Measurements from ENCODE around the gene PIGO. TPM values are rescaled to one million over a fixed set of nuclear protein-coding genes. Genes with fewer than 3 reads are reported as not detected.

Gene PIGO
- total and polyA plus RNA-seq, 7 donors, result 6.2 to 11.6 (median 8.1) TPM

DNA sequence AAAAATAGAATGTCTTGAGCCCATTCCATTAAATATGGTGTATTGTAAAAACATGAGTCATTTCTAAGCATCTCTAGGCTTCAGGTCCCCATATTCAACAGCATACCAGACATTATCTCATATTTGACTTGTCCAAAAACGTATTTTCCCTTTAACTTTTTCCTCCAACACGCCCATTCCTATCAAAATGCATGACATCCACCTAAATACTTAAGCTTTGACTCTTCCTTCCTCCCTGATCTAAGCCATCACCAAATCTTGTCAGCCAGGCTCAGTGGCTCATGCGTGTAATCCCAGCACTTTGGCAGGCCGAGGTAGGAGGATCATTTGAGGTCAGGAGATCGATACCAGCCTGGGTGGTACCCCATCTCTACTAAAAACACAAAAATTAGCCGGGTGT is 47.9 kb downstream of the PIGO start:
- ATAC-seq, result no peak
- H3K27me3 ChIP-seq (ENCODE audit: insufficient read depth in 3 of 3, low read length in 2 of 3), result no peaks in the 10 kb centered on the region
- 88 to 95% (median 92%) methylated on average over 6 of the region's 6 CpGs for WGBS, 3 donors
- no peak overlapping the region for H3K4me3 ChIP-seq
- no peak for DNase-seq
- H3K36me3 ChIP-seq (ENCODE audit: insufficient read depth in 1 of 2, low read depth in 1 of 2), result peaks cover 16 to 94% of the 10 kb centered on the region in 2 donors
- no peak overlapping the region for H3K27ac ChIP-seq
- no peaks in the 10 kb centered on the region for H3K9me3 ChIP-seq
- H3K4me1 ChIP-seq, result peaks cover 5% of the 10 kb centered on the region
- TF ChIP-seq, protein P1, sequence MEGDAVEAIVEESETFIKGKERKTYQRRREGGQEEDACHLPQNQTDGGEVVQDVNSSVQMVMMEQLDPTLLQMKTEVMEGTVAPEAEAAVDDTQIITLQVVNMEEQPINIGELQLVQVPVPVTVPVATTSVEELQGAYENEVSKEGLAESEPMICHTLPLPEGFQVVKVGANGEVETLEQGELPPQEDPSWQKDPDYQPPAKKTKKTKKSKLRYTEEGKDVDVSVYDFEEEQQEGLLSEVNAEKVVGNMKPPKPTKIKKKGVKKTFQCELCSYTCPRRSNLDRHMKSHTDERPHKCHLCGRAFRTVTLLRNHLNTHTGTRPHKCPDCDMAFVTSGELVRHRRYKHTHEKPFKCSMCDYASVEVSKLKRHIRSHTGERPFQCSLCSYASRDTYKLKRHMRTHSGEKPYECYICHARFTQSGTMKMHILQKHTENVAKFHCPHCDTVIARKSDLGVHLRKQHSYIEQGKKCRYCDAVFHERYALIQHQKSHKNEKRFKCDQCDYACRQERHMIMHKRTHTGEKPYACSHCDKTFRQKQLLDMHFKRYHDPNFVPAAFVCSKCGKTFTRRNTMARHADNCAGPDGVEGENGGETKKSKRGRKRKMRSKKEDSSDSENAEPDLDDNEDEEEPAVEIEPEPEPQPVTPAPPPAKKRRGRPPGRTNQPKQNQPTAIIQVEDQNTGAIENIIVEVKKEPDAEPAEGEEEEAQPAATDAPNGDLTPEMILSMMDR (IDR thresholded peaks at IDR 0.05), result no peak
- intact Hi-C loops (cut with DNase I), result no loop called here

DNA sequence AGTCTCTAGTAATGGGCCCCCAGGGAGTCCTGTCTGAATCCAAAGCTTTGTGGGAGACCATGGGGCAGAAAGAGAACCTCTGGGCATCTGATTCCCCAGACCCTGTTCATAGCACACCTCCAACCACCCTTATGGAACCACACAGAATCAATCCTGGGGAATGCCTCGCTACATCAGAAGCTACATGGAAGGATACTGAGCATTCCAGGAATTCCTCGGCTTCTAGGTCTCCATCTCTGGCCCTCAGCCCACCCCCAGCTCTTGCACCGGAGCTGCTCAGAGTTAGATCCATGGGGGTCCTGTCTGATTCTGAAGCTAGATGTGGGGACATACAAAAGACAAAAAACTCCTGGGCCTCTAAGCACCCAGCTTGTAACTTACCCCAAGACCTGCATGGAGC is 52.3 kb downstream of the PIGO start:
- no peaks in the 10 kb centered on the region for H3K4me1 ChIP-seq
- H3K4me3 ChIP-seq, result no peak overlapping the region
- H3K27ac ChIP-seq, result no peak overlapping the region
- no peaks in the 10 kb centered on the region for H3K9me3 ChIP-seq
- DNase-seq (no peak), ATAC-seq (no peak)
- no peaks in the 10 kb centered on the region for H3K27me3 ChIP-seq (ENCODE audit: insufficient read depth in 3 of 3, low read length in 2 of 3)
- TF ChIP-seq, protein P1 (IDR thresholded peaks at IDR 0.05), result no peak
- H3K36me3 ChIP-seq (ENCODE audit: insufficient read depth in 1 of 2, low read depth in 1 of 2), result peaks cover 5 to 91% of the 10 kb centered on the region in 2 donors
- 88 to 90% (median 88%) methylated on average over 3 of the region's 3 CpGs for WGBS, 3 donors
- intact Hi-C loops (cut with DNase I), result no loop called here

DNA sequence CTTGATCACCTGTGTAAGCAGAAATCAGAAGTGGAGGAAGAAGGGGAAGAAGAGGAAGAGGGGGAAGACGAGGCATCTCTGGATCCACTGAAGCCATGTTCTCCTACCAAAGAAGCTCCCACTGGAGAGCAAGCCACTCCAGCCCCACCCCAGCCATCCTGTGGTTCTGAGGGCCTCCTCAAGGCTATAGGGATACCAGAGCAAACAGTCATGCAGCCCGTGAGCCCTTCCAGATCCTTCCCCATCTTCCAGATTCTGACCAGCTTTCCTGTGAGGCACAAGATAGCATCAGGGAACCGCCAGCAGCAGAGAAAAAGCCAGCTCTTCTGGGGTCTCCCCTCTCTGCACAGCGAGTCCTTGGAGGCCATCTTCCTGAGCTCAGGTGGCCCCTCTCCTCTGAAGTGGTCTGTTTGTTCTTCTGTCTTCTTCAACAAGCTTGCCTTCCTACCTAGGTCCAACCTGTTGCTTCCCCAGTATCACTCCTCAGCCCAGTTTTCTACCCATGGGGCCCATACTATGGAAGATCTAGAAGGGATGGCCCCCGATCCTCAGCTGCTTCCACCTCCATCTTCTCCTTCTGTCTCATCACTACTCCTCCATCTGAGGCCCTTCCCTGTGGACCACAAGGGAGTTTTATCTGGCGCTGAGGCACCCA is 53.4 kb downstream of the PIGO start:
- Histone ChIP-seq H3K27me3 (ENCODE audit: insufficient read depth in 3 of 3, low read length in 2 of 3) (no peaks in the 10 kb centered on the region), H3K9me3 (no peaks in the 10 kb centered on the region), H3K4me3 (no peak overlapping the region), H3K36me3 (ENCODE audit: insufficient read depth in 1 of 2, low read depth in 1 of 2) (peaks cover 7 to 91% of the 10 kb centered on the region in 2 donors), H3K4me1 (no peaks in the 10 kb centered on the region), H3K27ac (no peak overlapping the region)
- WGBS, 3 donors, result 91 to 92% (median 92%) methylated on average over 6 of the region's 6 CpGs
- DNase-seq (no peak), ATAC-seq (no peak)
- TF ChIP-seq, protein P1 (IDR thresholded peaks at IDR 0.05), result no peak
- intact Hi-C loops (cut with DNase I), result no loop called here

DNA sequence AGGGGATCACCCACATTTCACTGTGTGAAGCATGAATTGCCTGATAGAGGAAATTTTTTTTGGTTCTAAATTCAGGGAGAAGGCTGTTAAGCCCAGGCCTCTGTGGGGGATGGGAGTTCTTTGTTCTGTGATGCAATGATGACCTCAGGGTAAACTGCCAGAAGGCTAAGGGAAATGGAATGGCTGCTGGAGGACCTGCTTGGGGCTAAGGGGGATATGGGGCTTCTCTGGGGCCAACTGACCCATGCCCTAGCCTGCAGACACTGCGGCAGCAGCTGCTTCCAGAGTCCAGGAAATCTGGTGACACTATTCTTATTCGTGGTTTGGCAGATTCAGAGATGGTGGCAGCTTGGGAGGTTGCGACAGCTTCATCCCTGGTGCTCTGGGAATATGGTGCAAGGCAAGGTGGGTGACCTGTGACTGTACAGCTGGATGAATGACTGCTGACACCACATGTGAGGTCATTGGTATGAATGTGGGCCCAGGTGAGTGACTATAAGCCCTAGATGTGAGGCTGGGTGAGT is 54.2 kb downstream of the PIGO start:
- ATAC-seq (peak; percentile 52 to 85 (median 68)), DNase-seq (peak in 1 of 2 donors; percentile 30)
- Histone ChIP-seq H3K36me3 (ENCODE audit: insufficient read depth in 1 of 2, low read depth in 1 of 2) (peaks cover 7 to 90% of the 10 kb centered on the region in 2 donors), H3K27me3 (ENCODE audit: insufficient read depth in 3 of 3, low read length in 2 of 3) (no peaks in the 10 kb centered on the region), H3K27ac (no peak overlapping the region), H3K4me1 (no peaks in the 10 kb centered on the region), H3K9me3 (no peaks in the 10 kb centered on the region), H3K4me3 (no peak overlapping the region)
- TF ChIP-seq, protein P1 (IDR thresholded peaks at IDR 0.05), result no peak
- 79 to 95% (median 86%) methylated on average over 3 of the region's 3 CpGs for WGBS, 3 donors
- intact Hi-C loops (cut with DNase I), result no loop called here

Other genes with a start within 250 kb of the PIGO start
- gene PHF24, start 138.3 kb downstream of the PIGO start, total RNA-seq, result under 1 TPM in 2 of 4 donors, not detected in 2; 0.04 to 0.11 TPM
- under 1 TPM in 2 of 3 donors, not detected in 1; 0.03 to 0.04 TPM for gene PHF24, start 138.3 kb downstream of the PIGO start, polyA plus RNA-seq
- 100 to 1,000 TPM in 2 of 4 donors, 10 to 100 TPM in 2; 74.4 to 260 (median 152) TPM for gene DNAJB5, start 106.8 kb downstream of the PIGO start, total RNA-seq
- gene DNAJB5, start 106.8 kb downstream of the PIGO start, polyA plus RNA-seq, result 100 to 1,000 TPM in 2 of 3 donors, 10 to 100 TPM in 1; 44.2 to 148 (median 145) TPM
- gene VCP, start 24.0 kb downstream of the PIGO start, total RNA-seq, result 100 to 1,000 TPM; 362 to 491 (median 403) TPM
- gene VCP, start 24.0 kb downstream of the PIGO start, polyA plus RNA-seq, result 100 to 1,000 TPM; 237 to 412 (median 384) TPM
- gene FANCG, start 16.6 kb downstream of the PIGO start, total RNA-seq, result 1 to 10 TPM; 2.9 to 6.0 (median 3.7) TPM
- 1 to 10 TPM; 1.6 to 4.5 (median 4.2) TPM for gene FANCG, start 16.6 kb downstream of the PIGO start, polyA plus RNA-seq
- gene STOML2, start 6.5 kb upstream of the PIGO start, total RNA-seq, result 100 to 1,000 TPM in 3 of 4 donors, 10 to 100 TPM in 1; 98.6 to 138 (median 121) TPM
- 100 to 1,000 TPM; 141 to 228 (median 173) TPM for gene STOML2, start 6.5 kb upstream of the PIGO start, polyA plus RNA-seq
- gene ATOSB, start 19.3 kb upstream of the PIGO start, total RNA-seq, result 10 to 100 TPM in 3 of 4 donors, 1 to 10 TPM in 1; 10.0 to 17.1 (median 15.1) TPM
- 10 to 100 TPM in 2 of 3 donors, 1 to 10 TPM in 1; 9.1 to 27.6 (median 17.0) TPM for gene ATOSB, start 19.3 kb upstream of the PIGO start, polyA plus RNA-seq
- gene UNC13B, start 65.4 kb upstream of the PIGO start, total RNA-seq, result 10 to 100 TPM; 10.5 to 12.9 (median 11.5) TPM
- gene UNC13B, start 65.4 kb upstream of the PIGO start, polyA plus RNA-seq, result 1 to 10 TPM; 7.0 to 8.1 (median 7.8) TPM

All from psoas muscle (tissue), 8 donors.